ENCODE results near the gene CECR2.

DNA sequence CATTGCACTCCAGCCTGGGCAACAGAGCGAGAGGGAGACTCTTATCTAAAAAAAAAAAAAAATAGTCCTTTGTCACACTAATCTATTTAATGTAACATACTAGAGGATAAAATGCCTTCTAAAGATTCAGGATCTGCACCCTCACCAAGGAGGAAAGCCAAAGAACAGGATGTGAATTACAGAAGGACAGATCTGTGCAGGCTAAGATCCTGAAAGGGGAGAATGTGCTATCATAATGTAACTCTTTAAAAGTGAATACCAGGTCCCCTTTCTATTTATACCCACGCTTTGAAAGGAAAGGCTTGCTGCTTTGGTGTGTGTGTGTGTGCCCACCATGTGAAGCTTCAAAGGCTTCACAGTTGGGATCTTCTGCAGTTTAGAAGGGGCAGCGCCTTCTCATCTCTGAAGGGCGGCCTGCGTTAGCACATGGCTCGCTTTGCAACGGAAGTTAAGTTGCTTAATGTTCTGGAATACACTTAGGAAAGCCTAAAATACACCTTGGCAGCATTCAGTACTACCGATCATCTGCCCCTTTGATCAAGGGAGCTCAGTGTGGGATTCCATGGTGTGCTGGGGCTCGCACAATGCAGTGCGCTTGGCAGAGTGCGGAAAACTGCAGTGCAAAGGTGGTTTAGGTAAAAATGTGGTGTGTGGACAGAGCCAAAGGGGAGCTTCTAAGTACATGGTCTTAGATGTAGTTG, 6.8 kb downstream of the CECR2 start:
- TF ChIP-seq RCOR1 (IDR thresholded peaks at IDR 0.05; ENCODE audit: low read length) (no peak), RFX5 (IDR thresholded peaks at IDR 0.05; ENCODE audit: low read length) (no peak), RAD21 (IDR thresholded peaks at IDR 0.05; ENCODE audit: low read length) (no peak), FOXM1 (IDR thresholded peaks at IDR 0.05; ENCODE audit: low read depth) (no peak), SIN3A (IDR thresholded peaks at IDR 0.05; ENCODE audit: borderline replicate concordance, low read depth, low read length) (no peak), POLR2AphosphoS5 (IDR thresholded peaks at IDR 0.05; ENCODE audit: low read depth, low read length) (no peak), EZH2phosphoT487 (IDR thresholded peaks at IDR 0.05; ENCODE audit: borderline replicate concordance, low read depth) (no peak), MXI1 (IDR thresholded peaks at IDR 0.05; ENCODE audit: low read depth, low read length) (no peak)
- TF ChIP-seq, protein P1, sequence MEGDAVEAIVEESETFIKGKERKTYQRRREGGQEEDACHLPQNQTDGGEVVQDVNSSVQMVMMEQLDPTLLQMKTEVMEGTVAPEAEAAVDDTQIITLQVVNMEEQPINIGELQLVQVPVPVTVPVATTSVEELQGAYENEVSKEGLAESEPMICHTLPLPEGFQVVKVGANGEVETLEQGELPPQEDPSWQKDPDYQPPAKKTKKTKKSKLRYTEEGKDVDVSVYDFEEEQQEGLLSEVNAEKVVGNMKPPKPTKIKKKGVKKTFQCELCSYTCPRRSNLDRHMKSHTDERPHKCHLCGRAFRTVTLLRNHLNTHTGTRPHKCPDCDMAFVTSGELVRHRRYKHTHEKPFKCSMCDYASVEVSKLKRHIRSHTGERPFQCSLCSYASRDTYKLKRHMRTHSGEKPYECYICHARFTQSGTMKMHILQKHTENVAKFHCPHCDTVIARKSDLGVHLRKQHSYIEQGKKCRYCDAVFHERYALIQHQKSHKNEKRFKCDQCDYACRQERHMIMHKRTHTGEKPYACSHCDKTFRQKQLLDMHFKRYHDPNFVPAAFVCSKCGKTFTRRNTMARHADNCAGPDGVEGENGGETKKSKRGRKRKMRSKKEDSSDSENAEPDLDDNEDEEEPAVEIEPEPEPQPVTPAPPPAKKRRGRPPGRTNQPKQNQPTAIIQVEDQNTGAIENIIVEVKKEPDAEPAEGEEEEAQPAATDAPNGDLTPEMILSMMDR (IDR thresholded peaks at IDR 0.05): no peak
- TF ChIP-seq, protein P2, sequence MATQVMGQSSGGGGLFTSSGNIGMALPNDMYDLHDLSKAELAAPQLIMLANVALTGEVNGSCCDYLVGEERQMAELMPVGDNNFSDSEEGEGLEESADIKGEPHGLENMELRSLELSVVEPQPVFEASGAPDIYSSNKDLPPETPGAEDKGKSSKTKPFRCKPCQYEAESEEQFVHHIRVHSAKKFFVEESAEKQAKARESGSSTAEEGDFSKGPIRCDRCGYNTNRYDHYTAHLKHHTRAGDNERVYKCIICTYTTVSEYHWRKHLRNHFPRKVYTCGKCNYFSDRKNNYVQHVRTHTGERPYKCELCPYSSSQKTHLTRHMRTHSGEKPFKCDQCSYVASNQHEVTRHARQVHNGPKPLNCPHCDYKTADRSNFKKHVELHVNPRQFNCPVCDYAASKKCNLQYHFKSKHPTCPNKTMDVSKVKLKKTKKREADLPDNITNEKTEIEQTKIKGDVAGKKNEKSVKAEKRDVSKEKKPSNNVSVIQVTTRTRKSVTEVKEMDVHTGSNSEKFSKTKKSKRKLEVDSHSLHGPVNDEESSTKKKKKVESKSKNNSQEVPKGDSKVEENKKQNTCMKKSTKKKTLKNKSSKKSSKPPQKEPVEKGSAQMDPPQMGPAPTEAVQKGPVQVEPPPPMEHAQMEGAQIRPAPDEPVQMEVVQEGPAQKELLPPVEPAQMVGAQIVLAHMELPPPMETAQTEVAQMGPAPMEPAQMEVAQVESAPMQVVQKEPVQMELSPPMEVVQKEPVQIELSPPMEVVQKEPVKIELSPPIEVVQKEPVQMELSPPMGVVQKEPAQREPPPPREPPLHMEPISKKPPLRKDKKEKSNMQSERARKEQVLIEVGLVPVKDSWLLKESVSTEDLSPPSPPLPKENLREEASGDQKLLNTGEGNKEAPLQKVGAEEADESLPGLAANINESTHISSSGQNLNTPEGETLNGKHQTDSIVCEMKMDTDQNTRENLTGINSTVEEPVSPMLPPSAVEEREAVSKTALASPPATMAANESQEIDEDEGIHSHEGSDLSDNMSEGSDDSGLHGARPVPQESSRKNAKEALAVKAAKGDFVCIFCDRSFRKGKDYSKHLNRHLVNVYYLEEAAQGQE (IDR thresholded peaks at IDR 0.05; ENCODE audit: low read depth, low read length): no peak
- TF ChIP-seq, protein P3, sequence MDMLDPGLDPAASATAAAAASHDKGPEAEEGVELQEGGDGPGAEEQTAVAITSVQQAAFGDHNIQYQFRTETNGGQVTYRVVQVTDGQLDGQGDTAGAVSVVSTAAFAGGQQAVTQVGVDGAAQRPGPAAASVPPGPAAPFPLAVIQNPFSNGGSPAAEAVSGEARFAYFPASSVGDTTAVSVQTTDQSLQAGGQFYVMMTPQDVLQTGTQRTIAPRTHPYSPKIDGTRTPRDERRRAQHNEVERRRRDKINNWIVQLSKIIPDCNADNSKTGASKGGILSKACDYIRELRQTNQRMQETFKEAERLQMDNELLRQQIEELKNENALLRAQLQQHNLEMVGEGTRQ (IDR thresholded peaks at IDR 0.05; ENCODE audit: borderline replicate concordance, low read depth, low read length): no peak
